Motor neuron (in vitro differentiated cells): Measurements from ENCODE around the gene ZAR1. TPM values are rescaled to one million over a fixed set of nuclear protein-coding genes. Genes with fewer than 3 reads are reported as not detected.
A peak's percentile ranks its signal among the peaks of the same experiment; 100 is the strongest.

Experiments used
- ATAC-seq, 8 experiments: fragments of 200-7000 bp; cut with Tn5 transposase; replicated peaks in 6 of 8; 2 replicates each; pipeline ENCODE4 v1.8.0; 2021; ENCODE audit warnings: mild to moderate bottlenecking in 8 of 8, moderate library complexity in 8 of 8
- H3K27ac ChIP-seq, 2 donors: fragments of 250-450 bp; sonication (Bioruptor Pico); 2 replicates each; pipeline ENCODE4 v1.9.0; 2021; ENCODE audit warnings: antibody characterized with exemption in 2 of 2, mild to moderate bottlenecking in 2 of 2, moderate library complexity in 1 of 2
- H3K4me1 ChIP-seq, 2 donors: fragments of 250-450 bp; sonication (Bioruptor Pico); replicated peaks in 1 of 2; 2 replicates each; pipeline ENCODE4 v1.6.1; 2021; ENCODE audit warnings: antibody characterized with exemption in 2 of 2, mild to moderate bottlenecking in 2 of 2, moderate library complexity in 1 of 2
- H3K4me3 ChIP-seq, 5 donors: fragments of 250-450 bp; sonication (Bioruptor Pico); 2 replicates each; pipeline ENCODE4 v1.9.0; 2021; ENCODE audit warnings: antibody characterized with exemption in 5 of 5, mild to moderate bottlenecking in 5 of 5, moderate library complexity in 4 of 5
- WGBS, 10 experiments: fragments of 450-650 bp; shearing (Covaris generic); methylation state at CpG; one replicate each; pipeline ENCODE4 v1.0.0; 2022; 5-methylcytosine and 5-hydroxymethylcytosine counted together
- in situ Hi-C, 9 experiments: fragments of 400-800 bp; cut with MboI; loops; one replicate each; pipeline ENCODE4 v1.15.0; 2021; ENCODE audit warnings: low sequenced_read_pairs in 9 of 9, low pct_unique_long_range_greater_than_20kb in 2 of 9; ENCODE audit not compliant: unreplicated experiment in 9 of 9
- total RNA-seq, 8 experiments: library from RNA; unstranded; fragments of 300-600 nt; gene quantifications; 2 replicates each; pipeline versions ENCODE4 v1.2.3 to v1.2.4, GENCODE V29; 2022

ZAR1 gene
- total RNA-seq, 8 experiments from 2014 or later: 0.11 to 2.4 (median 0.41) TPM; not detected in 2

- H3K4me1 ChIP-seq: no peaks in the 10 kb centered on the region
- H3K4me3 ChIP-seq: no peak overlapping the region
- in situ Hi-C loops: no loop called here
- peak in 3 of 8 experiments; percentile 18 to 66 (median 64) for ATAC-seq
- WGBS, 10 experiments: 50 to 100% (median 73%) methylated on average over 1 to 4 of the region's 4 CpGs
- peak overlapping the region in 1 of 2 donors; percentile 13 for H3K27ac ChIP-seq
Observed at GRCh38 chr4:48493452-48494100, 3.5 kb downstream of the ZAR1 start.

DNA sequence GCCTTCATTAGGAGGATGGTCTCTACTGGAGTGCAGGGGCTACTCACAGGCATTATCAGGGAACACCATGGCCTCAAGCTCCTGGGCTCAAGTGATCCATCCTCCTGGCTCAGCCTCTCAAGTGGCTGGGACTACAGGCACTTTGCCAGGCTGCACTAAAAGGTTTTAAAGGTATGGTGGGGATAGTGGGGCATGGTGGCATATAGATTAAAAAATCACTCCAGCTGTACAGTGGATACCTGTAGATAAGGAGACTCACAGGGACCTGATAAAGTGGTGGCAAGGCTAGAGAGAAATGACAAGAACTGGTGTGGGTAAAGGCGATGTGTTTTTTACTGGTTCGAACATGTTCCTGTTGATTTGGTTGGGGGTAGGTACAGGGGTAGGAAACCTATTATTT lies 5.9 kb downstream of the ZAR1 start:
- Histone ChIP-seq H3K4me1 (no peaks in the 10 kb centered on the region), H3K4me3 (no peak overlapping the region), H3K27ac (no peak overlapping the region)
- no peak for ATAC-seq
- in situ Hi-C loops: no loop called here
- WGBS, 10 experiments: 83 to 100% (median 100%) methylated on average over 1 to 2 of the region's 2 CpGs; no CpG with 5 or more reads in 5 of the 10 experiments

GRCh38 chr4:48498895-48499294 lies 8.8 kb downstream of the ZAR1 start:
- Histone ChIP-seq H3K27ac (no peak overlapping the region), H3K4me3 (no peak overlapping the region), H3K4me1 (no peaks in the 10 kb centered on the region)
- WGBS, 10 experiments: 73 to 100% (median 88%) methylated on average over 1 to 4 of the region's 4 CpGs
- no peak for ATAC-seq
- in situ Hi-C loops: no loop called here

- ATAC-seq: no peak
- 85 to 100% (median 94%) methylated on average over 2 to 3 of the region's 3 CpGs; no CpG with 5 or more reads in 1 of the 10 experiments for WGBS, 10 experiments
- no peak overlapping the region for H3K27ac ChIP-seq
- H3K4me1 ChIP-seq: no peaks in the 10 kb centered on the region
- in situ Hi-C loops: no loop called here
- no peak overlapping the region for H3K4me3 ChIP-seq
Observed at GRCh38 chr4:48499551-48500066, 9.6 kb downstream of the ZAR1 start.

DNA sequence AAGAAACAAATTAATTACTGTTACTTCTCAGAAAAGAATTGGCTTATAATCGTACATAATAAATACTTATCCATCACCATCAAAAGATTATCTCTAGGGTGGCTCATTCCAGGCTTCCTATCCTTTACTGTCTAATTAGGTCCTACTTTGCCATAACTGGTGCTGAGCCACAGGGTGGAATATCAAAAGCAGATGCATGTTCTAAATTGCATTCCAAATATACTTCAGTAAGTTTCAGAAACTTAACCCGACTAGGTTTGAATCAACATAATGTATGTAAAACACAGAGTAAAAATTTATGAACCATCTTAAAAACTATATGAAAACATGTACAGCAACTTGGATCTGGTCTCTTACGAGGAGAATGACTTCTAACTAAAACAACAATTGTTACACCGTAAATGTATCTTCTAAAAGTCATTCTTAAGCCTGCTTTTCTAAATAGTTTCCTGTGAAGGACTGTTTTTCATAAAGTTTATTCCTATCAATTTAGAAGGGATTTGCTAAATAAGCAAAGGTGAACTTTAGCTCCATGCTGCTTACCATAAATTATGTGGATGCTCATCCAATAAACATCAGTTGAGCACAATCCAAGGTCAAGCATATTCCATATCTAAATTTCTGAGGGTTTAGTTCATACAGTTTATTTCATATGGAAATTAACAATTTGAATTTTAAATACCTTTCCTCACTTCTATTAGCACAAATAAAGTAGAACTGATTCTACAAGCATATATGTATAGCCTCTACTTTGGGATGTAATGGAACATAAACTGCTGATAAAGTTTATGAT lies 13.4 kb downstream of the ZAR1 start:
- 0 to 86% (median 56%) methylated on average over 2 to 4 of the region's 4 CpGs for WGBS, 10 experiments
- no peak overlapping the region for H3K4me3 ChIP-seq
- in situ Hi-C loops: no loop called here
- ATAC-seq: peak in 4 of 8 experiments; percentile 52 to 86 (median 84)
- H3K4me1 ChIP-seq: no peaks in the 10 kb centered on the region
- no peak overlapping the region for H3K27ac ChIP-seq

GRCh38 chr4:48504026-48504330 lies 13.9 kb downstream of the ZAR1 start:
- ATAC-seq: peak in 4 of 8 experiments; percentile 44 to 81 (median 76)
- Histone ChIP-seq H3K4me1 (no peaks in the 10 kb centered on the region), H3K4me3 (no peak overlapping the region), H3K27ac (no peak overlapping the region)
- in situ Hi-C loops: no loop called here
- WGBS, 10 experiments: 0 to 100% (median 81%) methylated on average over 1 to 2 of the region's 2 CpGs; no CpG with 5 or more reads in 3 of the 10 experiments

DNA sequence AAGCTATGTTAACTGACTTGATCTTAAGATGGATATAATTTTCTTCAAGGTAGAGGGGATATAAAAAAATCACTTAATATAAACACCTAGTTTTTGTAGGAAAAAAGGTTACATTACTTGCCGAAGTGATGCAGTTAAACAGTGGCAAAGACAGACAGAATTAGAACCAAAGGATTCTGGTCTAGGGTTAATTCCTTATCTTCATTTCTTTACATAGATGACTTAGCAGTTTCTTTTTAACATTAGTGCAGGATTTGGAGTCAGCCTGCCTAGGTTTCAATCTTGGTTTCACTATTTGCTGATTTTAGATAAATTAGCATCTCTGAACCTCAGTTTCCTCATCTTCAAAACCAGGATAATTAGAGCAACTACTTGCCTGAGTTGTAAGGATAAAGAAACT lies 14.3 kb downstream of the ZAR1 start:
- H3K27ac ChIP-seq: no peak overlapping the region
- in situ Hi-C loops: no loop called here
- H3K4me1 ChIP-seq: no peaks in the 10 kb centered on the region
- peak in 3 of 8 experiments; percentile 1 to 11 (median 4) for ATAC-seq
- H3K4me3 ChIP-seq: no peak overlapping the region
- 50 to 100% (median 75%) methylated on average over 1 of the region's 1 CpG; no CpG with 5 or more reads in 2 of the 10 experiments for WGBS, 10 experiments

DNA sequence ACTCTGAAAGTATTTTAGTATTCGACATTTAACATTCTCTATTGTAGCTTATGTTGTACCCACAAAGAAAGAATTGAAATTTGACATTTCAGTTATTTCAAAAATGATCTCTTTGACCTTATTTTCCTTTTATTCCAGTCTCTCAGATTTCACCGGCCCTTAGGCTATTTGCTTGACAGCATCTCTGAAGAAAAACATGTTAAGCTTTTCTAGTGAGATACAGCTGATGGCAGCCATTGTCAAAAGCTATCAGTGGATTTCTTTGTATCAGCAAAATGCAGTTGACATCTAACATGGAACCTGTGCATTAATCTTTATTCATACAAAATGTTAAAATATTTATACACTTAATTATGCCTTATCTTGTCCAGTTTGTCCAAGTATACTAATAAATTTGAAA lies 16.7 kb downstream of the ZAR1 start:
- H3K4me3 ChIP-seq: no peak overlapping the region
- H3K27ac ChIP-seq: no peak overlapping the region
- in situ Hi-C loops: no loop called here
- ATAC-seq: no peak
- no peaks in the 10 kb centered on the region for H3K4me1 ChIP-seq
- 88 to 100% (median 100%) methylated on average over 1 to 2 of the region's 2 CpGs; no CpG with 5 or more reads in 3 of the 10 experiments for WGBS, 10 experiments

DNA sequence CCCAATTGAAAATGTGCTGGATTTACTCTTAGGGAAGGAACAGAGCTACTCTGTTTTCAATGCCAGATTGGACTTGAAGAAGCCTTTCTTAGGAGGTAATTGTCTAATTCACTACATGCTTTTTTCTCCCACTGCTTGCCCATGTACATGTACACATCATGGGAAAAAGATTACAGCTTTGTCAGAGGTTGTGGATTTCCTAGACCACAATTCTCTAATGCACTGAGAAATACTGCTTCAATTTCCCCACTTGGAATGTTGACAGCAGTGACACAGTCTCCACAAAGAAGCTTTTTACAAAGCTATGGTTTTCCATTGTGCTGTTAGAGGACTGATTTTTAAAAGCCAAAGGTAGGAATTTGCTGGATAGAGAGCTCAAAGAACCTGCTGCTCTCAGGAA lies 19.5 kb downstream of the ZAR1 start:
- no peak overlapping the region for H3K4me3 ChIP-seq
- in situ Hi-C loops: no loop called here
- no peaks in the 10 kb centered on the region for H3K4me1 ChIP-seq
- no peak overlapping the region for H3K27ac ChIP-seq
- ATAC-seq: no peak

- 87 to 100% (median 100%) methylated on average over 1 to 3 of the region's 3 CpGs; no CpG with 5 or more reads in 3 of the 10 experiments for WGBS, 10 experiments
Observed at GRCh38 chr4:48518143-48518542, 28.1 kb downstream of the ZAR1 start.

GRCh38 chr4:48526406-48526805 lies 36.4 kb downstream of the ZAR1 start:
- no peak overlapping the region for H3K27ac ChIP-seq
- in situ Hi-C loops: loop anchor here in 2 of 9 experiments (25.0 kb wide), 2 partner anchors 89 to 414 kb away; no protein-coding TSS in a partner anchor
- no peaks in the 10 kb centered on the region for H3K4me1 ChIP-seq
- no peak overlapping the region for H3K4me3 ChIP-seq
- no peak for ATAC-seq
- 83 to 100% (median 86%) methylated on average over 1 of the region's 1 CpG; no CpG with 5 or more reads in 6 of the 10 experiments for WGBS, 10 experiments

More at GRCh38 chr4:48518143-48518542, 28.1 kb downstream of the ZAR1 start:
- H3K27ac ChIP-seq: no peak overlapping the region
- H3K4me1 ChIP-seq: no peaks in the 10 kb centered on the region
- in situ Hi-C loops: no loop called here
- ATAC-seq: no peak
- no peak overlapping the region for H3K4me3 ChIP-seq

- no peaks in the 10 kb centered on the region for H3K4me1 ChIP-seq
- H3K27ac ChIP-seq: no peak overlapping the region
- peak in 1 of 8 experiments; percentile 67 for ATAC-seq
- in situ Hi-C loops: loop anchor here in 2 of 9 experiments (25.0 kb wide), 2 partner anchors 101 to 426 kb away; no protein-coding TSS in a partner anchor
- H3K4me3 ChIP-seq: no peak overlapping the region
Observed at GRCh38 chr4:48538358-48538757, 48.3 kb downstream of the ZAR1 start.

DNA sequence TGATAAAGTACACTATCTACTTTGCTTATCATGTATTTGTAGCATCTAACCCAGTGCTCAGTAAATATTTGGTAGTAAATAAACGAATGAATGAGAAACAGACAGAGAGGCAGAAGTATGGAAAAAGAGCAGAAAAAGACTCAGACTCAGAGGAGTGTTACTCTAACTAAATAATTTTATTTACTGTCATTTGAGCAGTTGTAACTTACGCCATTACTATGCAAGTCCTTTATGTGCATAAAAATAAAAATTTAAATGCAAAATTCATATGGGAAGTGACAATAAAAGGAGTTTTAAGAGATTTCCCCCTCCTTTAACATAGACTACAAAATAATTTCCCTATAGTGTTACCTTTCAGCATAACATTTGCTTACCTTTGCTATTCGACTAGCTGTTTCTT lies 49.5 kb downstream of the ZAR1 start:
- no peaks in the 10 kb centered on the region for H3K4me1 ChIP-seq
- in situ Hi-C loops: loop anchor here in 2 of 9 experiments (25.0 kb wide), 2 partner anchors 102 to 427 kb away; no protein-coding TSS in a partner anchor
- 46 to 94% (median 82%) methylated on average over 1 to 3 of the region's 3 CpGs; no CpG with 5 or more reads in 2 of the 10 experiments for WGBS, 10 experiments
- no peak overlapping the region for H3K27ac ChIP-seq
- ATAC-seq: peak in 2 of 8 experiments; percentile 65 to 69
- no peak overlapping the region for H3K4me3 ChIP-seq
